GM18502 (cell line): ENCODE results near the gene ZFAND6.
"Not testable (repeated sequence)": the region's sequence is repeated elsewhere in the genome, so short reads cannot be mapped to it uniquely, and the experiment has no call there.

ENCODE experiments used
- ATAC-seq: cut with Tn5 transposase; IDR thresholded peaks from one replicate; pipeline ENCODE4 v1.9.1; 2021; ENCODE audit warnings: mild to moderate bottlenecking; ENCODE audit not compliant: unreplicated experiment, poor library complexity

Gene ZFAND6

DNA sequence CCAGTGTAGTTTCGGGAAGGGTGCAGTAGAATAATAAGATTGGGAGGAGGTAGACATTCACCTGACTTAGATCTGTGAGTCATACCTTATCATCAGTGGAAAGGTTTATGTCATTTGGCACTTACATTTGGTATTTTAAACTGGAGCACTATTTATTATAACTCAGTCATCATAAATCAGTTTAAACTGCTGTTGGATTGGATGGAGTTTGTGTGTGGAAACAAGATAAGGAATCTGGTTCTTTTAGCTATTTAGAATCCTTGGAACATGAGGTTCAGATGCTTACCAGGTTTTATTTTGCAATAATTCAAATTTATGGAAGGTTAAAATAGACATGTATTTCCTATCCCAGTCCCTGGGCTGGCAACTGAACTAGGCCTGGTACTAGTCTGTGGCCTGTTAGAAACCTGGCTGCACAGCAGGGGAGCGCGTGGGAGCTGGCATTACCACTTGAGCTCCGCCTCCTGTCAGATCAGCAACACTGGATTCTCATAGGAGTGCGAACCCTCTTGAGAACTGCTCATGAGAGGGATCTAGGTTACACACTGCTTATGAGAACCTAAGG lies 34.5 kb downstream of the ZFAND6 start:
- ATAC-seq: no peak

DNA sequence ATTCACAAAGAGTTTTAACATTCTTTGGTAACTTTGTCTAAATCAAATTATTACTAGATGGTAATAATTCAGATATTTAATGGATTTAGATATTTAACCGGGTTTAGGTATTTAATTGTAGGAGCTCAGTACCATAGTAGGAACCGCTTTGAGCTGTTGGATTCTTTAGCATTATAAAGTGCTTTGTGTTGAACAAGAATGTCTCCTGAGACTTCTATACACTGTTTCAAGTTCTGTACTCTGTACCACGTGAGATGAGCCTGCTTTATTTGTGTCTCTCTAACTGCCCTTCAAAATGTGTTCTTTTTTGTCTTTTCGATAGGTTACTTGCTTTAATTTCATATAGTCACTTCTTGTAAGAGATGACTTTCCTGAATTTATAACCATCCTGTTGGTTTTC lies 36.0 kb downstream of the ZFAND6 start:
- no peak for ATAC-seq

DNA sequence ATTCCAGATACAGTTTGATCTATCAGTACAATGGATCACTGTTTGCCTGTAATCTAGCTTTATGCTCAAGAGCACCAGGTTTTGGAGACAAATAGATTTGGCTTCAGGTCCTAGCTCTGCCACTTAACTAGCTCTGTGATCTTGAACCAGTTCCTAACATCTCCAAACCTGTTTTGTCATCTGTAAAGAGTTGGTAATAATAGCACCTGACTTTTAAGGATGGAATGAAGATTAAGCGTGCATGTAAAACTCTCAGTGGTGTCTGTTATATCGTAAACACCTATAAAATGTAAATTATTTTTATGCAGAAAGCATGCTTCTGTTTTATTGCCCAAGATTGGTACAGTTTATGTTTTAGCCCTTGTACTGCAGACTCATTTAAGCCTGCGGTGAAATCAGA lies 36.5 kb downstream of the ZFAND6 start:
- no peak for ATAC-seq

DNA sequence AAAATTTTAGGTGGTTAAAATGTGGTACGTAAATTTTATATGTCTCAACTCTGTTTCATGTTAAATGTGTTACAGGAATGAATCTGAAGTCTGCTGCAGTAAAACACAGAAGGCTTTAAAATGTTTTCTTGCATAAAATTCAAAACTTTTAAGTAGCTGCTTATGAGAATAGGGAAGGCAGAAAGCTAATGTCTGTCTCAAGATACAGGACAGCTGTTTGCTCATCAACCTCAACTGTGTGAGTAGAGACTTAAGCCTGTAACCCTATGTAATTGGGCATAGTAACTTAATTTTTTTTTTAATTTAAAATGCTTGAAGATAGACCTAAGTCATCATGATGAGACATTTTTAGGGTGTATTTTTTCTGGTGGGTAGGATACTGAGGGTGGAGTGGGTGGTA lies 38.9 kb downstream of the ZFAND6 start:
- no peak for ATAC-seq

DNA sequence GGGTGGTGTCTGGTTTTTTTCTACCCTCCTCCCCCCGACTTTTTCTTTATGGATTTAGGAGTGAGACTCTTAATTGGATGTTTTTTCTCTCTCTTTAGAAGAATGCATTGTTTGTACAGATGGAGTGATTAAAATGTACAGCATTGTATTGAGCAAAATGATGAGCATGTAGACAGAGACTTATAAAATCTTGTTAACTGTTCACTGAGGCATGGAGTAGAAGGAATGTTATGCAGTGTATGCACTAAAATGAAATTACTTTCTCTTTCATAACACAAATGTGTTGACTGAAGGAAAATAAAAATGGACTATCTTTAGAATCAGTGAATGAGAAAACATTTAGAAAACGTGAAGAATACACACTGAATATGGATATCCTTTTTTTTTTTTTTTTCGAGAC lies 39.8 kb downstream of the ZFAND6 start:
- ATAC-seq: peak; percentile 44

DNA sequence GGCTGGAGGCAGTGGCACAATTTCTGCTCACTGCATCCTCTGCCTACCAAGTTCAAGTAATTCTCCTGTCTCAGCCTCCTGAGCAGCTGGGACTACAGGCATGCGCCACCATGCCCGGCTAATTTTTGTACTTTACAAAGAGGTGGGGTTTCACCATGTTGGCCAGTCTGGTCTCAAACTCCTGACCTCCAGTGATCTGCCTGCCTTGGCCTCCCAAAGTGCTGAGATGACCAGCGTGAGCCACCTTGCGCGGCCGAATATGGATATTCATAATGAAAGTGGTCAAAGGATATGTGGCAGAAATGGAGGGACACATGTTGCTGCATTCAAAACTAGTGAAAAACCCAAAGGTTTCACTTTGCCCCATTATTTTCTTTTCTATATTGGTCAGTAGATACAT lies 40.2 kb downstream of the ZFAND6 start:
- ATAC-seq: peak; percentile 63

DNA sequence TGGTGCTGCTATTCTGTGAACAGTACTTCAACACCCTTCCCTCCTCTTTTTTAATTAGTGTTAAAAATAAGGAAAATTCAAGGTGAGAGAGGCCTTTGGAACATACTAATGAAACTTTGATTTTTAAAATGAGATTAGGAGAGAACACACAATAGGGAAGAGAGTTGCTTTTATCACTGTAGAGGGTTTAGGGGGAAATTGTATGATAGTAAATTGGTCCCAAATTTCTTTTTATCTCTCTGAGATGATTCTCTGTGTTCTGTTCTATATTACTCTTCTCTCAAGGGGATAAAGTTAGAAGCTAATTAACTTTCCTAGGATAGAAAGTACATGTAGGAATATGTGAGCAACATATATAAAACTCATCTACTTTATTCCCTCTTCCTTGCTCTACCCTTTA lies 40.8 kb downstream of the ZFAND6 start:
- no peak for ATAC-seq

DNA sequence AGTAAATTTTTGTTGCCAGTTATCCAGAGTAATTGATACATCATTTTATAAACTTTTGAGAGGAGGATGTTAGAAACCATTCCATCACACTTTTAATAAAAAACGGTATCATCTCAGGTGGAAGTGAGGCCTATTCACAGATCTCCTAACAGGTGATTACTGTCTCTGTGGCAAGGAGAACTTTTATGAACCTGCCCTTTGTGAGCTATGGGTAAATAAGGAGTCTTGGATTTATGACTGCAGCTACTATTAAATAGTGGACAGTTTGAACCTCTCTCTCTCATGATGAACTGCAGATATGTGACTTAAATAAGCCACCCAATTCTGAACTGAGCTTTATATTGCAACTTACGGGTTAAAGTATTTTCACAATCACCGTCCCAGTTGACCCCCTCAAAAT lies 45.7 kb downstream of the ZFAND6 start:
- no peak for ATAC-seq

DNA sequence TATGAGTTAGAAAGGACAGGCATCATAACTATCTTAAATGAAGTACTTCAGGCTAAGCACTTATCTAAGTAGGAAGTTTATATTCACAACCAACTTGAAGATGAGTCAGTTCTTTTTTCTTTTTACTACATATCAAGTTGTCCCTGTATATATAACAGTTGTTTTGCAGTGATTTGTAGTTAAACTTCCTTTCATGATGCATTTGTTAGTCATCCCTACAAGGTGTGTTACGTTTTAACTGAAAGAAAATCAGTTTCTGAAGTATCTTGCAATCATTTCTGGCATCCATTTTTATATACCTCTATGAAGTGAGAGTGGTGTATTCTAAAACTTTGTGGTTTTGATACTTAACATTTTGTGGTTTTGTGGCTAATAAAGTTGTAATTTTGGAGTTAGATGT lies 46.1 kb downstream of the ZFAND6 start:
- ATAC-seq: no peak

DNA sequence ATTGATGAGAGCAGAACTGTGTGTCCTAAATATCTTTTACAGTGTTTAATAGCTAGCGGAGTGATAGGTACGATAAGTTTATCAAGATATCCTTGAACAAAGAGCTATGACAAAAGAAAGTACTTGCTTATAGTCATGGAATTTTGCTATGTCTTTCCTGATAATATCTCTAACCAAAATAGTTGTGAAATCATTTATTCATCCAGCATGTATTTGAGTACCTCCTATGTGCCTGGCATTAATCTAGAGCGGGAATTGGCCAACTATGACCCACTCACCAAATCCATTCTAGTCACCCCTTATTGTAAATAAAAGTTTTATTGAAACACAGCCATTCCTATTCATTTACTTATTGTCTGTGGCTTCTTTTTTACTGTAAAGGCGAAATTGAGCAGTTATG lies 46.6 kb downstream of the ZFAND6 start:
- no peak for ATAC-seq

DNA sequence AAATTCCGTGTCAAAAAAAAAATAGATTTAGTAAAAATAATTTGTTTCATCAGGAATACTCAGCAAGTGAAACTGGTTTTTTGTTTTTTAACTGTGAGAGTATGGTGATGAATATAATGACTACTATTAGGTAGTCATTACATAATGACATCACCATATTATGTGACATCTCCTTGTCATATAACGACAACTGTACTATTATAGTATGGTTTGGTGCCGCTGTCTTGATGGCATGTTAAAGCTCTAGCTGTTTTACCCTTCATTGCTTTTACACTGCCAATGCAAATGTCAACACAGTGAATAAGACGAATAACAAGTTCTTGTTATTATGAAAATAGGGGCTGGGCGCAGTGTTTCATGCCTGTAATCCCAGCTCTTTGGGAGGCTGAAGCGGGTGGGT lies 47.7 kb downstream of the ZFAND6 start:
- no peak for ATAC-seq

DNA sequence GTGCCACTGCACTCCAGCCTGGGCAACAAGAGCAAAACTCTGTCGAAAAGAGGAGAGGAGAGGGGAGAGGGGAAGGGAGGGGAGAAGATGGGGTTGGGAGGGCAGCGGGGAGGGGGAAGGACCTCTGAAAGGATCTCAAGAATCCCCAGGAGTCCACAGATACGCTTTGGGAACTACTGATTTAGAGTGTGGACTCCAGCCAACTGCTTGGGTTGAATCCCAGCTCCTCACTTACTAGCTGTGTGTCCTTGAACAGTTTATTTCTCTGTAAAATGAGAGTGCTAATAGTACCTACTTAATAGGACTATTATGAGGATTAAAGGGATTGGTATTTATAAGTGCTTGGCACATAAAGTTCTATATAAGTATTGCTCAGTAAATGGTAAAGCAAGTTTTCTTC lies 48.3 kb downstream of the ZFAND6 start:
- ATAC-seq: no peak

DNA sequence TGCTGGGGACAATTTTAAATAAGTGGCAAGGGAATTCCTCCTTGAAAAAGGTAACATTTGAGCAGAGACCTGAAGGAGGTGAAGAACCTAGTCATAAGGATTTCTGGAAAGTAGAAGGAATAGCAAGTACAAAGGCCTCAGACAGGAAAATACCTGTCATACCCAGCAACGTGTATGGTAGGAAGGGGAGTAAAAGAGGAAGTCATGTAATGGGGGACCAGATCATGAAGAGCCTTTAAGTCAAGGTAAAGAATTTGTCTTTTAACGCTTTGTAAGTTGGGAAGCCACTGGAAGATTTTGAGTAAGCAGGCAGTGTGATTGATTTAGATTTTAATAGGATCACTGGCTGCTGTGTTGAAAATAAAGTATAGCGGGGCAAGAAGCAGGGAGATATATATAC lies 49.9 kb downstream of the ZFAND6 start:
- ATAC-seq: no peak

DNA sequence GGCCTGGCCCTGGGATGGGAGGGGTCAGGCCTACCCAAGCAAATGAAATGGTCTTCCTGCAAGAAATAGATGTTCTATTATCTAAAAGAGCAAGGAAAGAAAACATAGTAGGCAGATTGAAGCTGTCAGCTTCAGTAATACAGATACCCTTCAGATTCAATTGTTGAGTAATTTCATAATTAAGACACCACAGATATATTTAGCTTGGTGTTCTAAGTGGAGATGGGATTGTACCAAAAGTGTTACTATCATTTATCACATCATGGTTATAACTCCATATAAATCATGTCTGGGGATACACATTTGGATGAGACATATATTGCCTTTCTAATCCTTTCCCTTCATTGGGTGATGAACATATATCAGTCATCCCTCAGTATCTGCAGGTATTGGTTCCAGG lies 51.4 kb downstream of the ZFAND6 start:
- no peak for ATAC-seq

DNA sequence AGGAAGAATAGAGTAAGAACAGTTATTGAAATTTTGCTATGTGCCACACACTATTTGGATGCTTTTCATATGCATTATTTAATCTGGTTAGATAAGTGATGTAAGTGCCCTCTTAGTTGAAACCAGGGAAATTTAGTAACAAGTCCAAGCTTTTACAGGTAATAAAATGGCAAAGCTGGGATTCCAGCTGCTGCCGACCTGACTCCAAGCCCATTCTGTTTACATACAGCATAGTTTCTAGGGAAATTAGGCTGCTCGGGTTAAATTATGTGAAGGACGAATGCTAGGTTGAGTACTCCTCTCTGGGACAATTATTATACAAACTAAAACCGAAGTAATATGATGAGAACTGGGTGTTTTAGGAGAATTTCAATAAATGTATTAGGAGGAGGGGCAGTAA lies 54.6 kb downstream of the ZFAND6 start:
- ATAC-seq: no peak

DNA sequence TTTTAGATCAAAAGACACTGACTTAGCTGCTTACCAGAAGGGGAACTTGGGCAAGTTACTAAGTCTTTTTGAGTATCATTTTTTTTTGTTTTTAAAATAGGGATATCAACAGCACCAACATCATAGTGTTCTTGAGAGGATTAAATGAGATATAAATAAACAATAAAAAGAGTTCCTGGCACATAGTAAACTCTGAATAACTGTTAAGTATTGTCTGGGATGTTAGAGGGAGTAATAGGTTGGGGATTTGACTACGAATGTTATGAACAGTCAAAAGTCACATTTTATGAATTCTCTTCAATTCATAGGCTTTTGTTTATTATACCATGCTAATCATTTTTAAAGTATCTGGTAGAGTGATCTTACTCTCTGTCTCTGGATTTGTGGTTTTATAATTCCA lies 55.5 kb downstream of the ZFAND6 start:
- no peak for ATAC-seq

DNA sequence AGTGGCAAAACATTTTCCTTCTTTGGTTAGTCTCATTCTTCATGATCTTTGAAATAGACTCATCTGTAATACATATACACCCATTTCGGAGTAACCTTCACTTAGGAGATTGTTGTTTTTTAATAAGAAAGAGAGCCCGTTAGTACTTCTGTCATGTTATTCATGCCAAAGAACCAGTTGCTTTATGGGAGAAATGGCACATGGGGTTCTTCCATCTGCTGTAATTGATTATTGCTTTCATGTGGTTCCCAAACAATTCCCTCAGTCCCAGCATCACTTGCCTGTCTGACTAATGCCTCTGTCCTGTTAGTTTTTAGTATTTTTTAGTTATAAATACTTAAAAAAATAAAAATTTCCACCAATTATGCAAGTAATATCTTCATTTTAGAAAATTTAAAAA lies 59.5 kb downstream of the ZFAND6 start:
- ATAC-seq: no peak

DNA sequence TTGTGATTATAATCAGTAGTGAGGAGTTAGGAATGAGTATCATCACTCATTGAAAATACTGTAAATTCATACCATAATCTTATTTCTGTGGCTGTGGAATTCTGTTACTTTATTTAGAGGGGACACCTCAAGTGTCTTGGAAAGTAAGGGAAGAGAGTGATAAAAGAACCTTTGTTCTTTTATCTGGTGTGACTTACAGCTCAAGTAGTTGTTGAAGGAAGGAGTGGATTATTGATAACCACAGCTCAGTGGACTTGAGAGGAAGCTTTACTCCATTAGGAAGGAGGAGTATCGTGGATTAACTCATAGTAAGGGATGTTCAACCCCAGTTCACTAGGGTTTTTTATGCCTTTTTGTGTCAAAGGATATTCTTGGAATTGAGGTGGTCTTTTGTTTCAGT lies 61.2 kb downstream of the ZFAND6 start:
- no peak for ATAC-seq

DNA sequence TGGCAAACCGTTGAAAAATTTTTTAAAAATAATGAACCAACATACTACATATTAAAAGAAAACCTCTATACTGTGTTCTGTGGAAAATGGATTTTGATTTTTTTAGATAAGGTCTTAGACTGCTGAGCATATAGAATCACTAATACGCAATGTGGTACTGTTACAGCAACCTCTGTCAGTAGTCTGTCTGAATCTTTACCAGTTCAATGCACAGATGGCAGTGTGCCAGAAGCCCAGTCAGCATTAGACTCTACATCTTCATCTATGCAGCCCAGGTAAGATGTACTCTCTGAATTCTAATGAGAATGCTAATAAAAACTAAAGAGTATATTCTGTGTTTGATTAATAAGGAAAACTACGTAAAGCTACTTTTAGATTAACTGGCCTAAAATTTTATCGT lies 62.1 kb downstream of the ZFAND6 start:
- no peak for ATAC-seq

DNA sequence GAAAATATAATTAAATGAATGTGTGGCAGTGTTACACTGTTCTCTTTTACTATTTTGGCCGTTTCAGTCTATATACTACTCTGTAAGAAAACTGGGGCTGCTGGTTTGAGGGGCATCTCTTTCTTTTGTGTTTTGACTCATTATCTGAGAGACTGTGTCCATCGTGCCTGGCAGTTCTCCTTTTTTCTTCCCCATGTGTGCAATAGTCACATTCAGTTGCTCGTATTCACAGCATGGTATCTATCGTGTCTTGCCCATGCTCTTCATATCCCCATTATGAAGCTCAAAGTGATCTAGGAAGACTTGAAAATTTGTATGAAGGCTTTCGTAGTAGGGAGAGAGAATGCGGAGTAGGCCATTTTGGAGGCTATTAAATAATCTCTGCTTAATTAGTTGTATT lies 63.6 kb downstream of the ZFAND6 start:
- ATAC-seq: no peak

DNA sequence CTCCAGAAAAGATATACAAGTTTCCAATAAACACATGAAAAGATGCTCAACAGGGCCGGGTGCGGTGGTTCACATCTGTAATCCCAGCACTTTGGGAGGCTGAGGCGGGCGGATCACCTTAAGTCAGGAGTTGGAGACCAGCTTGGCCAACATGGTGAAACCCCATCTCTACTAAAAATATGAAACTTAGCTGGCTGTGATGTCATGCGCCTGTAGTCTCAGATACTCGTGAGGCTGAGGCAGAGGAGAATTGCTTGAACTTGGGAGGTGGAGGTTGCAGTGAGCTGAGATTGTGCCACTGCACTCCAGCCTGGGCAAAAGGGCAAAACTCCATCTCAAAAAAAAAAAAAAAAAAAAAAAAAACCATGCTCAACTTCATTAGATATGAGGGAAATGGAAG lies 67.8 kb downstream of the ZFAND6 start:
- ATAC-seq: not testable (repeated sequence)

DNA sequence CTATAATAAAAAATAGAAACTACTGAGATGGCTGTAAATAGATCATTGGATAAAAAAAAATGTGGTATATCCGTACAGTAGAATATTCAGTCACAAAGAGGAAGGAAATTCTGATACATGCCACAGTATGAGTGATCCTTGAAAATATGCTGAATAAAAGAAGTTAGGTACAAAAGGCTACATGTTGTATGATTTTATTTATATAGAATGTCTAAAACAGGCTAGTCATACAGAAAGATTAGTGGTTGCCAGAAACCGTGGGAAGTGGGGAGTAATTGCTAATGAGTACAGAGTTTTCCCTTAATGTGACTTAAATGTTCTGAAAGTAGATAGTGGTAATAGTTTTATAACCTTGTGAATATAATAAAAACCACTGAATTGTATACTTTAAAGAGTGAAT lies 68.4 kb downstream of the ZFAND6 start:
- no peak for ATAC-seq

DNA sequence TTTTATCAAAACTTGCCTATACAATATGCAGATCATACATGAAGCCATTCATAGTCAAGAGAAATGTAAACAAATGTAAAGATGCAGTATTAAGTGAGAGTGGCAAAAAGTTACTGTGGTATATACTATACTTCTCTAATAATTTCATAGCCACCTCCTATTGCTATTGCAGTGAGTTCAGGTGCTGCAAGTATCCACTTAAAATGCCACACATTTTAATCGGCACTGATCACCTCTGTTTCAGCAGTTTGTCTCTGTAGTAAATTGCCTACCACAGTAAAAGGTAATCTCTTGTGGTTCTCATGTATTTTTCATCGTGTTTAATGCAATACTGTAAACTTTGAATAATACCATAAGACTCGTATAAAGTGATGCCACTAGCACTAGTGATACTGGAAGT lies 72.9 kb downstream of the ZFAND6 start:
- ATAC-seq: no peak
